ENCODE measurements around the gene SYT1. TPM values are rescaled to one million over a fixed set of nuclear protein-coding genes. Genes with fewer than 3 reads are reported as not detected.

Gene SYT1
- total and polyA plus RNA-seq, 2 of the 8 experiments (the other 6 are each of a cell fraction or from before 2014, with no cell fraction given), result 11.0 to 34.6 TPM

GRCh38 chr12:79274501-79275064, 410.0 kb downstream of the SYT1 start:
- Histone ChIP-seq H2AFZ (ENCODE audit: low read length) (no peak overlapping the region), H4K91ac (replicated peaks; ENCODE audit: insufficient read length, low read length) (no peak overlapping the region), H3K4me1 (replicated peaks in 1 of 4; ENCODE audit: control insufficient read depth in 3 of 4, insufficient read depth in 4 of 4, low read length in 3 of 4) (peaks cover 0 to 6% (median 2%) of the 10 kb centered on the region in 4 experiments; a peak in 3 of 7 replicates), H4K5ac (ENCODE audit: insufficient read length, low read depth, low read length) (no peak overlapping the region), H3K56ac (replicated peaks; ENCODE audit: insufficient read length, low read depth, low read length) (no peak overlapping the region), H4K8ac (ENCODE audit: extremely low read depth, insufficient read depth, low read length) (no peak overlapping the region), H2BK12ac (ENCODE audit: low read depth, low read length) (no peak overlapping the region), H3K18ac (ENCODE audit: extremely low read depth, low read length) (no peak overlapping the region), H3K27me3 (replicated peaks in 1 of 4; ENCODE audit: control insufficient read depth in 3 of 4, extremely low read depth in 1 of 4, insufficient read depth in 3 of 4, low read length in 3 of 4) (no peaks in the 10 kb centered on the region), H3K23ac (ENCODE audit: insufficient read length) (no peak overlapping the region), H2BK15ac (ENCODE audit: low read length) (no peak overlapping the region), H2BK20ac (ENCODE audit: low read length) (no peak overlapping the region), H3K4me2 (ENCODE audit: insufficient read depth in 1 of 2, low read depth in 2 of 2, low read length in 2 of 2) (no peak overlapping the region), H3K14ac (ENCODE audit: insufficient read length) (no peak overlapping the region), H4K20me1 (replicated peaks in 1 of 2; ENCODE audit: control insufficient read depth in 1 of 2, insufficient read depth in 2 of 2, low read length in 2 of 2) (peaks cover 0 to 4% of the 10 kb centered on the region in 2 experiments), H3K4ac (replicated peaks; ENCODE audit: insufficient read length, low read depth, low read length) (no peak overlapping the region), H3K79me1 (ENCODE audit: low read depth, low read length) (no peaks in the 10 kb centered on the region), H2BK120ac (replicated peaks; ENCODE audit: low read depth, low read length) (no peak overlapping the region), H3K36me3 (ENCODE audit: control insufficient read depth in 2 of 4, insufficient read depth in 4 of 4, low read length in 3 of 4) (no peaks in the 10 kb centered on the region), H3K23me2 (ENCODE audit: low read depth, low read length) (no peaks in the 10 kb centered on the region), H2AK5ac (ENCODE audit: low read depth, low read length) (no peak overlapping the region), H3K9me3 (ENCODE audit: insufficient read depth in 2 of 2, low read depth in 1 of 2, low read length in 1 of 2) (no peaks in the 10 kb centered on the region), H3K4me3 (ENCODE audit: extremely low read depth in 1 of 4, insufficient read depth in 2 of 4, low read depth in 3 of 4, low read length in 4 of 4) (no peak overlapping the region), H3K9ac (replicated peaks in 1 of 4; ENCODE audit: extremely low read depth in 1 of 4, low read depth in 3 of 4, low read length in 3 of 4) (no peak overlapping the region), H3K79me2 (ENCODE audit: control insufficient read depth in 1 of 2, insufficient read depth in 2 of 2, low read length in 2 of 2) (no peaks in the 10 kb centered on the region), H2BK5ac (ENCODE audit: low read depth, low read length) (no peak overlapping the region), H3K27ac (ENCODE audit: low read depth, low read length) (no peak overlapping the region)
- DNase-seq (ENCODE audit: low read depth in 1 of 2, low spot score in 2 of 2) (peak in 1 of 2 experiments; percentile 45), FAIRE-seq (no peak)
- TF ChIP-seq EP300 (IDR thresholded peaks at IDR 0.05; ENCODE audit: borderline replicate concordance in 1 of 2, low read depth in 2 of 2, low read length in 2 of 2) (no peak), BRCA1 (IDR thresholded peaks at IDR 0.05; ENCODE audit: low read depth, low read length) (no peak)
- 98% methylated on average over 4 of the region's 4 CpGs; no CpG with 5 or more reads in 1 of the 2 experiments for WGBS, 2 experiments (ENCODE audit: extremely low coverage in 1 of 2, insufficient coverage in 1 of 2, insufficient read length in 1 of 2, insufficient replicate concordance in 2 of 2, low coverage in 1 of 2, low lambda C conversion rate in 2 of 2, missing lambda C conversion rate in 1 of 2)
- ChIA-PET POLR2A (ENCODE audit: partially characterized antibody) (no interaction called here), CTCF (ENCODE audit: partially characterized antibody) (interaction anchor here (0.9 to 2.1 kb wide), 6 partner anchors 9 to 712 kb away, joined by 3 to 6 read pairs (median 4); no protein-coding TSS in a partner anchor)

Data from H1 (cell line).